Fibroblast of pulmonary artery (primary cell): ENCODE measurements around the gene ZSCAN20.

Experiments used
- DNase-seq: peaks from one replicate; pipeline ENCODE4 v3.0.0-alpha.2; 2010; ENCODE audit warnings: low read depth
- H3K4me3 ChIP-seq: replicated peaks from 2 replicates; pipeline ENCODE4 v1.5.1; 2011; ENCODE audit warnings: low read depth, mild to moderate bottlenecking, control low read depth, low read length, moderate library complexity
- CTCF ChIP-seq: IDR thresholded peaks from 2 replicates; pipeline ENCODE4 v1.5.1; 2011; ENCODE audit warnings: mild to moderate bottlenecking, control low read depth, low read length, inconsistent platforms; ENCODE audit errors: missing control alignments

The ZSCAN20 gene

GRCh38 chr1:33515112-33515511, 42.7 kb downstream of the ZSCAN20 start:
- TF ChIP-seq CTCF, result no peak
- H3K4me3 ChIP-seq, result no peak overlapping the region
- no peak for DNase-seq

- no peak for DNase-seq
- TF ChIP-seq CTCF, result no peak
- H3K4me3 ChIP-seq, result no peak overlapping the region
Observed at GRCh38 chr1:33515607-33516006, 43.2 kb downstream of the ZSCAN20 start.

DNA sequence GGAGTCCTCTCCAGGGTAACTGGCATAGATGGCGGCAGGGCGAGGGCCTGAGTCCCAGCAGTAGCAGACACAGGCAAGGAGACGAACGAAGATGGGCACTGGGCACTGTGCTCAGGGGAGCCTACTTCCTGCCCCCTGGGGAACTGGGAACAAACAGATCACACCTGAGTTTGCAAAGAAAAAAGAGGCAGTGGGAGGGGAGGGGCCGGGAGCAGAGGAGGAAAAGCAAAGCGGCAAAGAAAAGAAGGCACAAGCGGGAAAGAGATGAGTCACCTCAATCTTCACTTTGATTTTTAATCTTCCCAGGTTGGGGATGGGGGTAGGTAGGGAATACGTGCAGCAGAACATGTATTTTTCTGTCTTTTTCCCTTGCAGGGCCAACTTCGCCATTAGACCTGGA, 44.0 kb downstream of the ZSCAN20 start:
- TF ChIP-seq CTCF, result no peak
- no peak for DNase-seq
- no peak overlapping the region for H3K4me3 ChIP-seq

DNA sequence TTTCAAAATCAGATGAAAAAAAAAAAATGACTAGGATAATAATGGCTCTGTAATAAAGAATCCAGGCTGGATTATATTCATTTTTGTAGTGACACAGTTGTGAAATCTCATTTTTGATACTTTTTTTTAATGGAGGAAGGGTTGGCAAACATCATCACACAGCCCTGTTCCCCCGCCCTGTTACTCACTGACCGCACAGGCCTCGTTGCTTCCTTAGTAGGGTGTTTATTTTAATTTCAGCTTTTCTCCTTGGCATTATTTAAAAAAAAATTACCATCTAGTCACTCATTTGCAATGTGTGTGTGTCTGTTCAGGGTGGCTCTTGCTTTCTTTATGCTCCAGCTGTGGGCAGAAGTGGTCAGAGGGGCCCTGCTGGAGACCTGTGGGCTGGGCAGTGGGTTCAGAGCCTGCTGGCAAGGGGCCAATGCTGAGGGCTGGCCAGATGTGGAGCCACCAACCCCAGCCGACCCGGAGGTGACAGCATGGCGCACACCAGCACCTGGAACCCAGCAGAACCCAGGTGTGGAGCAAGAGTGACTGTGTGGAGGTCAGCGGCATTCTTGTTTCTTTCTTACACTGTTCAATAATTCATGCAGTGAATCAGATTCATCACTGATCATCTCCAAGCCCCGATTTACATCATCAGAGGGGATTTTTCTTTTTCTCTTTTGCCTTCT, 44.6 kb downstream of the ZSCAN20 start:
- TF ChIP-seq CTCF, result no peak
- H3K4me3 ChIP-seq, result no peak overlapping the region
- DNase-seq, result no peak

DNA sequence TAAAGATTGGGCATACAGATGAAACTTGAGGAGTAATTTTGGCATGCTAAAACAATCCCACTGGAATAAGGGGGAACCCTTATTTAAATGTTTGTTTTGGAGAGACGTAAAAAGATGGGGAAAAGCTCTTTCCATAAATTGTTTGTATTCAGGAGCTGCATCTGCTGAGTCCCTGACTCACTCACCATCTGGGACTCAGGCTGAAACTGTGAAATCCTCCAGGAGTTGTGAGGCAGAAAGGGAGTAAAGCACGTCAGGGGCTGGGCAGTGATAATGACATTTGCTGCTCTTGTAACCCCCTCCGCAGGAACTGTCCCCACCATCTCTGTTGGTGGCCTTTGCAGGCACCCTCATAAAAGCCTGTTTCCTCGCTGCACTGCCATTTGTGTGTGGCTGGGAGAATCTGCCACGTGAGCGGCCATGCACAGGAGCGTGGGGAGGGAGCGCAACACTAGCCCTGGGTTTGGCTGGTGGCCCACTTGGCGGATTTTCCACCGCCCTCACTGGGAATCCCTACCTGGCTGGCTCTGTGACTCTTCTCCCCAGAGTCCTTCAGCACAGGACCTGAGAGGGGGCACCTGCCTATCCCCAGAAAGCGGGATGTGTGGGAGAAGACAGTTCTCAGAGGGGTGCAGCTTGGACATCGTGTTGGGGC, 45.3 kb downstream of the ZSCAN20 start:
- TF ChIP-seq CTCF, result no peak
- H3K4me3 ChIP-seq, result no peak overlapping the region
- no peak for DNase-seq

DNA sequence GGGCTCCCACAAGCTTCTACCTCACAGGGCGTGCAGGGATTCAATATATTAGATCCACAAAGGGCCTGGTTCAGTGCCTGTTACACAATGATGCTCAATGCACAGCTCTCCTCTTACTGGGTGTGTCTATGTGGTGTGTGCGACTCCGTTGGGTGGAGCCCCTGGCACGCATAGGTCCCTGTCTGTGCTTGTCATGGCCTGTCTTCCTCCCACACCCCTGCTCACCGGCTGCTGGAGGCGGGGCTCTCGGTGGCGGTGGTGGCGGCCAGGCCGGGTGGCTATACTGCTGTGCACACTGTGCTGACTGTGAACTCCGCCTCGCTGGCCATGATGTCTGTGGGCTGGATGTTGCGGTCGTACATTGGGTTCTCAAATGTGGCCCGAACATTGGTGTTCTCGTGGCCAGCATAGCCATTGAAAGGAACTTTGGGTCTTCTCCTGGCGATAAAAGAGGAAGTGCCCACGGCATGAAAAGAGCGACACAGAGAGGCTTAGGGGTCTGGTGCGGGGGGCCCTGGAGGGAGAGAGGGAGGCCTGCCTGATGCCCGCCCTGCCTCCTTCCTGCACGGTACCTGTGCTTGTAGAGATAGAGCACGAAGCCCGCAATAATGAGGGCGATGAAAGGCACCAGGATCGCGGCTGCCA, 46.9 kb downstream of the ZSCAN20 start:
- no peak overlapping the region for H3K4me3 ChIP-seq
- no peak for TF ChIP-seq CTCF
- DNase-seq, result no peak
